Panc1 (cell line): ENCODE measurements around the gene DYRK1A. TPM values are rescaled to one million over a fixed set of nuclear protein-coding genes. Genes with fewer than 3 reads are reported as not detected.

Experiments
- ATAC-seq: fragments of 200-7000 bp; cut with Tn5 transposase; 2 replicates; pipeline ENCODE4 v1.9.1; 2020; ENCODE audit warnings: mild to moderate bottlenecking, moderate library complexity
- BruUV-seq: library from RNA; stranded (reverse); fragments of 400-500 nt; replicated peaks from 2 replicates; lab custom pipeline; 2021; lab: Mats Ljungman, UMichigan
- CTCF ChIA-PET: fragments of 300-600 bp; sonication (Branson Sonifier 250); formaldehyde crosslinking; loops from one replicate; lab custom pipeline; 2022; ENCODE audit warnings: antibody characterized with exemption; lab: Charles Lee
- POLR2A ChIA-PET: fragments of 300-600 bp; sonication (Branson Sonifier 250); formaldehyde crosslinking; loops from one replicate; lab custom pipeline; 2022; ENCODE audit warnings: antibody characterized with exemption; lab: Charles Lee
- DNase-seq: peaks from one replicate; pipeline ENCODE4 v3.0.0-alpha.2; 2010; ENCODE audit warnings: low read depth, low spot score
- H3K27ac ChIP-seq: 2 replicates; pipeline ENCODE4 v1.5.1; 2011; ENCODE audit warnings: mild to moderate bottlenecking, low read length, inconsistent platforms
- H3K27me3 ChIP-seq: fragments of 200-500 bp; sonication (Bioruptor generic); 2 replicates; pipeline ENCODE4 v1.6.0; 2014; ENCODE audit warnings: low read length, inconsistent platforms; ENCODE audit not compliant: control insufficient read depth, insufficient read depth
- H3K36me3 ChIP-seq: fragments of 200-500 bp; sonication (Bioruptor generic); 2 replicates; pipeline ENCODE4 v1.5.1; 2014; ENCODE audit warnings: inconsistent platforms, mild to moderate bottlenecking, low read length, moderate library complexity; ENCODE audit not compliant: control insufficient read depth, insufficient read depth
- H3K4me1 ChIP-seq: 2 replicates; pipeline ENCODE4 v1.5.1; 2011; ENCODE audit warnings: inconsistent platforms, mild to moderate bottlenecking, low read length, moderate library complexity; ENCODE audit not compliant: control insufficient read depth, insufficient read depth
- H3K4me3 ChIP-seq, 2 experiments: 2 replicates each; pipeline ENCODE4 v1.5.1; 2011 to 2012; ENCODE audit warnings: low read depth in 2 of 2, low read length in 2 of 2, mild to moderate bottlenecking in 2 of 2, inconsistent platforms in 1 of 2, moderate library complexity in 1 of 2
- H3K9me3 ChIP-seq: fragments of 200-500 bp; sonication (Bioruptor generic); 2 replicates; pipeline ENCODE4 v1.5.1; 2014; ENCODE audit warnings: low read depth, mild to moderate bottlenecking, inconsistent platforms, low read length, moderate library complexity; ENCODE audit not compliant: control insufficient read depth, insufficient read depth
- CTCF ChIP-seq: fragments of 450-650 bp; IDR thresholded peaks from 2 replicates; pipeline ENCODE4 v1.5.1; 2017; ENCODE audit warnings: mild to moderate bottlenecking
- POLR2AphosphoS5 ChIP-seq: IDR thresholded peaks from 2 replicates; pipeline ENCODE4 v1.6.1; 2012; ENCODE audit warnings: mild to moderate bottlenecking, low read depth, low read length, moderate library complexity
- REST ChIP-seq, 2 experiments: IDR thresholded peaks; 2 replicates each; pipeline ENCODE4 v1.6.1; 2011 to 2012; ENCODE audit warnings: low read depth in 2 of 2, control low read depth in 1 of 2, low read length in 1 of 2, mild to moderate bottlenecking in 1 of 2, moderate library complexity in 1 of 2; ENCODE audit not compliant: insufficient read depth in 1 of 2
- SIN3A ChIP-seq: IDR thresholded peaks from 2 replicates; pipeline ENCODE4 v1.6.1; 2012; ENCODE audit warnings: low read depth, mild to moderate bottlenecking, low read length, moderate library complexity, borderline replicate concordance; ENCODE audit not compliant: insufficient read depth
- TCF7L2 ChIP-seq: IDR thresholded peaks from 2 replicates; pipeline ENCODE4 v1.6.1; 2011; ENCODE audit warnings: mild to moderate bottlenecking, low read depth, low read length, inconsistent platforms
- in situ Hi-C: cut with HindIII; loops from 2 replicates; pipeline ENCODE4 v1.10.0; 2016; ENCODE audit warnings: low sequenced_read_pairs, low pct_unique_long_range_greater_than_20kb
- intact Hi-C: fragments of 100-400 bp; cut with micrococcal nuclease; formaldehyde crosslinking; loops from one replicate; pipeline ENCODE4 v1.10.0; 2022; ENCODE audit not compliant: unreplicated experiment
- total RNA-seq: library from RNA; stranded (reverse); gene quantifications from one replicate; pipeline ENCODE4 v1.2.1, GENCODE V29; 2021; ENCODE audit not compliant: unreplicated experiment

DYRK1A gene
- total RNA-seq, 1 experiment from 2014 or later: 36.1 TPM

- intact Hi-C loops: no loop called here
Observed at GRCh38 chr21:37386151-37386550, 19.6 kb downstream of the DYRK1A start.

GRCh38 chr21:37389456-37389855, 22.9 kb downstream of the DYRK1A start:
- intact Hi-C loops (no loop called here), in situ Hi-C loops (no loop called here)
- BruUV-seq: no TSS peak
- no peak overlapping the region for H3K27ac ChIP-seq
- ChIA-PET CTCF (no interaction called here), POLR2A (interaction anchor here (0.7 kb wide), 1 partner anchor 166 kb away, joined by 5 read pairs; no protein-coding TSS in a partner anchor)
- no peaks in the 10 kb centered on the region for H3K9me3 ChIP-seq
- peaks cover 13% of the 10 kb centered on the region for H3K4me1 ChIP-seq
- no peaks in the 10 kb centered on the region; the same call in 1 of the 2 replicates for H3K36me3 ChIP-seq
- TF ChIP-seq CTCF (no peak), POLR2AphosphoS5 (no peak), TCF7L2 (no peak), SIN3A (no peak), REST (IDR thresholded peaks at IDR 0.05; ENCODE audit: insufficient read depth in 1 of 2, low read depth in 2 of 2, low read length in 1 of 2) (no peak)
- no peak overlapping the region for H3K4me3 ChIP-seq
- ATAC-seq: no peak
- no peaks in the 10 kb centered on the region for H3K27me3 ChIP-seq
- DNase-seq: no peak

More at GRCh38 chr21:37386151-37386550, 19.6 kb downstream of the DYRK1A start:
- no TSS peak for BruUV-seq
- H3K36me3 ChIP-seq: no peaks in the 10 kb centered on the region
- ChIA-PET CTCF (no interaction called here), POLR2A (no interaction called here)
- H3K4me3 ChIP-seq: no peak overlapping the region
- no peaks in the 10 kb centered on the region for H3K27me3 ChIP-seq
- H3K4me1 ChIP-seq: peaks cover 13% of the 10 kb centered on the region
- ATAC-seq (no peak), DNase-seq (no peak)
- no peak overlapping the region for H3K27ac ChIP-seq
- in situ Hi-C loops: no loop called here
- H3K9me3 ChIP-seq: no peaks in the 10 kb centered on the region
- TF ChIP-seq CTCF (no peak), SIN3A (no peak), POLR2AphosphoS5 (no peak), REST (IDR thresholded peaks at IDR 0.05; ENCODE audit: insufficient read depth in 1 of 2, low read depth in 2 of 2, low read length in 1 of 2) (no peak), TCF7L2 (no peak)
